GM13976 (cell line): Measurements from ENCODE around the gene C19orf25.

Experiments
- DNase-seq: peaks from one replicate; pipeline ENCODE4 v3.0.0; 2012; ENCODE audit warnings: low spot score
- CTCF ChIP-seq: IDR thresholded peaks from 2 replicates; pipeline ENCODE4 v1.5.1; 2012; ENCODE audit warnings: borderline replicate concordance, mild to moderate bottlenecking; ENCODE audit not compliant: insufficient read depth; ENCODE audit errors: extremely low read depth, missing control alignments, control extremely low read depth
- in situ Hi-C: fragments of 300-500 bp; cut with MboI; formaldehyde crosslinking; loops from one replicate; pipeline ENCODE4 v1.12.0; 2022; ENCODE audit warnings: low sequenced_read_pairs, mixed read lengths, inconsistent platforms; ENCODE audit not compliant: unreplicated experiment

The C19orf25 gene

GRCh38 chr19:1518471-1518870 lies 39.5 kb upstream of the C19orf25 start:
- in situ Hi-C loops: no loop called here
- no peak for TF ChIP-seq CTCF
- DNase-seq: no peak

- in situ Hi-C loops: no loop called here
- no peak for DNase-seq
- TF ChIP-seq CTCF: no peak
Observed at GRCh38 chr19:1516395-1516753, 37.4 kb upstream of the C19orf25 start.

GRCh38 chr19:1514986-1515721 lies 36.1 kb upstream of the C19orf25 start:
- in situ Hi-C loops: no loop called here
- no peak for TF ChIP-seq CTCF
- no peak for DNase-seq

GRCh38 chr19:1514295-1514661 lies 35.3 kb upstream of the C19orf25 start:
- in situ Hi-C loops: no loop called here
- no peak for TF ChIP-seq CTCF
- no peak for DNase-seq

GRCh38 chr19:1513499-1514294 lies 34.7 kb upstream of the C19orf25 start:
- DNase-seq: peak; percentile 84
- in situ Hi-C loops: no loop called here
- peak; percentile 68 for TF ChIP-seq CTCF

- DNase-seq: peak; percentile 91
- peak; percentile 49 for TF ChIP-seq CTCF
- in situ Hi-C loops: no loop called here
Observed at GRCh38 chr19:1512671-1513498, 33.9 kb upstream of the C19orf25 start, which contains the start of gene ADAMTSL5. Gene ADAMTSL5, minus strand, starts transcription at chr19:1513019. Its CDS starts 2,076 bp downstream, at chr19:1510943.
